Heart right ventricle (tissue), 16 donors: ENCODE measurements around the gene CNDP2. TPM values are rescaled to one million over a fixed set of nuclear protein-coding genes. Genes with fewer than 3 reads are reported as not detected.

Experiments used
- ATAC-seq, 8 donors: fragments of 200-7000 bp; cut with Tn5 transposase; one replicate each; pipeline ENCODE4 v1.9.1; 2020; ENCODE audit warnings: mild to moderate bottlenecking in 8 of 8, moderate library complexity in 8 of 8, moderate number of reproducible peaks in 1 of 8
- DNase-seq, 2 donors: peaks; one replicate each; pipeline ENCODE4 v3.0.0-alpha.2; 2020
- H3K27ac ChIP-seq, 10 donors: fragments of 200-600 bp; sonication (generic) in 2 of 10; one replicate each; pipeline versions ENCODE4 v1.5.0 to v1.8.0; 2020 to 2022; ENCODE audit warnings: mild to moderate bottlenecking in 3 of 10
- H3K27me3 ChIP-seq, 7 donors: fragments of 200-600 bp; one replicate each; pipeline ENCODE4 v1.8.0; 2021 to 2022; ENCODE audit warnings: mild to moderate bottlenecking in 2 of 7
- H3K36me3 ChIP-seq, 9 donors: fragments of 200-600 bp; sonication (generic) in 1 of 9; one replicate each; pipeline versions ENCODE4 v1.5.0 to v1.8.0; 2020 to 2022; ENCODE audit warnings: mild to moderate bottlenecking in 2 of 9
- H3K4me1 ChIP-seq, 9 donors: fragments of 200-600 bp; sonication (generic) in 1 of 9; one replicate each; pipeline versions ENCODE4 v1.5.0 to v1.8.0; 2020 to 2022; ENCODE audit warnings: mild to moderate bottlenecking in 4 of 9
- H3K4me3 ChIP-seq, 10 donors: fragments of 200-600 bp; sonication (generic) in 2 of 10; one replicate each; pipeline versions ENCODE4 v1.5.0 to v1.8.0; 2020 to 2022; ENCODE audit warnings: mild to moderate bottlenecking in 7 of 10, moderate library complexity in 2 of 10
- H3K9me3 ChIP-seq, 11 donors: fragments of 200-600 bp in 10 of 11; sonication (generic) in 2 of 11; one replicate each; pipeline versions ENCODE4 v1.5.0 to v1.8.0; 2013 to 2022; ENCODE audit warnings: mild to moderate bottlenecking in 2 of 11, control low read depth in 1 of 11, moderate library complexity in 1 of 11
- CTCF ChIP-seq, 9 donors: fragments of 200-600 bp; sonication (generic) in 2 of 9; IDR thresholded peaks; one replicate each; pipeline versions ENCODE4 v1.5.0 to v1.8.0; 2021 to 2022; ENCODE audit warnings: antibody characterized with exemption in 9 of 9, mild to moderate bottlenecking in 5 of 9, moderate library complexity in 1 of 9
- WGBS, 2 donors: extraction: QIAGEN DNeasy Blood & Tissue Kit; methylation state at CpG; one replicate each; pipeline ENCODE4 v1.1.7; 2013; ENCODE audit warnings: inconsistent platforms in 1 of 2; 5-methylcytosine and 5-hydroxymethylcytosine counted together
- intact Hi-C, 10 donors: fragments of 100-400 bp; cut with DNase I; formaldehyde crosslinking; loops; one replicate each; pipeline versions ENCODE4 v1.11.1 to v1.14.2; 2022
- polyA plus RNA-seq, 2 donors: library from polyadenylated mRNA; stranded (reverse); fragments of 200-250 nt; gene quantifications; one replicate each; pipeline ENCODE4 v1.2.3, GENCODE V29; 2013
- total RNA-seq, 10 donors: library from RNA; stranded (reverse); fragmentation: NEBNext Ultra II Directional in 3 of 10; extraction: Animal tissue kit (Norgen Biotek cat#: 25700) in 3 of 10; gene quantifications; one replicate each; pipeline versions ENCODE4 v1.2.1 to v1.2.4, GENCODE V29; 2021 to 2023
- donor health status: Arrhythmogenic right ventricular cardiomyopathy.
- donor health status: ischemic (EF 13 %, LVEDD 7.1; RV severe dilation, severe dysfunction).
- donor health status: healthy with polysubstance abuse.
- donor health status: DM: no; HTN: yes; CAD: no.
- donor health status: DM: no; HTN: no; CAD: no.
- donor health status: ischemic (EF 25% LVEDD 6.9; RV normal size, moderate dysfunction).
- donor health status: ischemic (EF 25% LVEDD 5.7; RV mildly dilated, moderate dysfunction).
- donor health status: healthy.
- donor health status: DM: yes; HTN: yes; CAD: no.
- donor health status: Ischemic cardiomyopathy.
- donor health status: ischemic (EF 35%, LVEDD 5.7; RV mildly dilated, moderate dysfunction).
- donor health status: nonischemic (EF 11% LVEDD 7.7; RV severe dilation, severe dysfunction).
- donor health status: DM: yes; HTN: yes; CAD: no.
- donor health status: PGD.
- donor health status: ischemic (EF 29% LVEDD 5.4; RV normal size, mild dysfunction).
- donor health status: nonischemic (EF 23%, LVEDD 6.1; RV moderate dilation, normal function).

The CNDP2 gene
- total and polyA plus RNA-seq, 12 donors, result 48.9 to 117 (median 73.2) TPM

GRCh38 chr18:74501386-74501785, 5.2 kb downstream of the CNDP2 start:
- TF ChIP-seq CTCF (IDR thresholded peaks at IDR 0.05), result no peak
- Histone ChIP-seq H3K4me3 (peak overlapping the region in 1 of 10 donors; percentile 48), H3K9me3 (no peaks in the 10 kb centered on the region), H3K36me3 (peaks cover 0 to 70% (median 36%) of the 10 kb centered on the region in 9 donors), H3K27ac (peak overlapping the region in 2 of 10 donors; percentile 84 to 87), H3K27me3 (no peaks in the 10 kb centered on the region), H3K4me1 (peaks cover 0 to 59% (median 32%) of the 10 kb centered on the region in 9 donors)
- ATAC-seq (no peak), DNase-seq (no peak)
- intact Hi-C loops, result no loop called here
- WGBS, 2 donors, result 77 to 83% methylated on average over 4 of the region's 4 CpGs

GRCh38 chr18:74503137-74503536, 7.0 kb downstream of the CNDP2 start:
- intact Hi-C loops, result no loop called here
- Histone ChIP-seq H3K36me3 (peaks cover 0 to 84% (median 40%) of the 10 kb centered on the region in 9 donors), H3K4me3 (no peak overlapping the region), H3K27ac (no peak overlapping the region), H3K4me1 (peaks cover 0 to 48% (median 25%) of the 10 kb centered on the region in 9 donors), H3K9me3 (no peaks in the 10 kb centered on the region), H3K27me3 (no peaks in the 10 kb centered on the region)
- 82 to 90% methylated on average over 4 of the region's 4 CpGs for WGBS, 2 donors
- no peak for TF ChIP-seq CTCF (IDR thresholded peaks at IDR 0.05)
- DNase-seq (no peak), ATAC-seq (no peak)

GRCh38 chr18:74505776-74506175, 9.6 kb downstream of the CNDP2 start:
- peaks cover 0 to 23% (median 6%) of the 10 kb centered on the region in 9 donors for H3K4me1 ChIP-seq
- 95 to 97% methylated on average over 16 of the region's 16 CpGs for WGBS, 2 donors
- no peak for TF ChIP-seq CTCF (IDR thresholded peaks at IDR 0.05)
- peaks cover 3 to 100% (median 59%) of the 10 kb centered on the region in 9 donors for H3K36me3 ChIP-seq
- H3K27me3 ChIP-seq, result no peaks in the 10 kb centered on the region
- no peaks in the 10 kb centered on the region for H3K9me3 ChIP-seq
- no peak overlapping the region for H3K27ac ChIP-seq
- no peak overlapping the region for H3K4me3 ChIP-seq
- no peak for ATAC-seq
- DNase-seq, result no peak
- intact Hi-C loops, result loop anchor here in 1 of 10 donors (5.0 kb wide), 1 partner anchor 567 kb away; no protein-coding TSS in a partner anchor

- intact Hi-C loops, result loop anchor here in 1 of 10 donors (5.0 kb wide), 1 partner anchor 566 kb away; no protein-coding TSS in a partner anchor
- Histone ChIP-seq H3K36me3 (peaks cover 3 to 100% (median 57%) of the 10 kb centered on the region in 9 donors), H3K4me1 (peaks cover 0 to 17% (median 6%) of the 10 kb centered on the region in 9 donors), H3K9me3 (no peaks in the 10 kb centered on the region), H3K27ac (peak overlapping the region in 3 of 10 donors; percentile 12 to 31 (median 30)), H3K27me3 (no peaks in the 10 kb centered on the region), H3K4me3 (no peak overlapping the region)
- WGBS, 2 donors, result 45 to 51% methylated on average over 11 of the region's 11 CpGs
- TF ChIP-seq CTCF (IDR thresholded peaks at IDR 0.05), result no peak
- ATAC-seq, result peak in 3 of 8 donors; percentile 19 to 34 (median 32)
- DNase-seq, result no peak
These were observed 10.4 kb downstream of the CNDP2 start for GRCh38 chr18:74506448-74507084.
